HG02759 (cell line): ENCODE results near the gene EPB41L4B.
"Not testable (repeated sequence)": the region's sequence is repeated elsewhere in the genome, so short reads cannot be mapped to it uniquely, and the experiment has no call there.

Source experiments
- ATAC-seq: cut with Tn5 transposase; IDR thresholded peaks from one replicate; pipeline ENCODE4 v1.9.1; 2021; ENCODE audit warnings: mild to moderate bottlenecking, moderate library complexity; ENCODE audit not compliant: unreplicated experiment

EPB41L4B gene

GRCh38 chr9:109301012-109301411 is 19.8 kb downstream of the EPB41L4B start:
- no peak for ATAC-seq

- no peak for ATAC-seq
Observed at GRCh38 chr9:109299891-109300290, 21.0 kb downstream of the EPB41L4B start.

- ATAC-seq = no peak
Observed at GRCh38 chr9:109297899-109298298, 23.0 kb downstream of the EPB41L4B start.

GRCh38 chr9:109295221-109296130 is 25.4 kb downstream of the EPB41L4B start:
- ATAC-seq = no peak

GRCh38 chr9:109290385-109290784 is 30.5 kb downstream of the EPB41L4B start:
- ATAC-seq = no peak

GRCh38 chr9:109289931-109290330 is 30.9 kb downstream of the EPB41L4B start:
- ATAC-seq = no peak

DNA sequence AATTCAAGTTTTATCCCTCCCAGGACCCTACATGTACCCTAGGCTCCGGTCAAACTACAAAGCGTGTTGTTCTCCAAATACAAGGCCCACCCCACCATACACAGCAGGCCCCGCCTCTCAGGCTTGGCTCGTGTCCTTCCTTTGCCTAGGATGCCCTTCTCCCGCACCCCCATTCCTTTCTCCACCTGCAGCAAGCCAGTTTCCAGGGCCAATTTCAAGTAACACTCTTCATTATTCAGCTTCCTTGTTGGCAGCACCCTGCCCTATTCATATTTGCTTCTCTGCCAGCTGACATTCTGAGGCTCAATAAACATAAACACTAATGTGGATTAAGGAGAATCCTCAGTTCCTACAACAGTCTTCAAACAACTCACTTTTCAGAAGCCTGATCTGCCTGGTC is 31.7 kb downstream of the EPB41L4B start:
- no peak for ATAC-seq

GRCh38 chr9:109286981-109287380 is 33.9 kb downstream of the EPB41L4B start:
- ATAC-seq = no peak

GRCh38 chr9:109286571-109286977 is 34.3 kb downstream of the EPB41L4B start:
- no peak for ATAC-seq

GRCh38 chr9:109283672-109284071 is 37.2 kb downstream of the EPB41L4B start:
- ATAC-seq = not testable (repeated sequence)

DNA sequence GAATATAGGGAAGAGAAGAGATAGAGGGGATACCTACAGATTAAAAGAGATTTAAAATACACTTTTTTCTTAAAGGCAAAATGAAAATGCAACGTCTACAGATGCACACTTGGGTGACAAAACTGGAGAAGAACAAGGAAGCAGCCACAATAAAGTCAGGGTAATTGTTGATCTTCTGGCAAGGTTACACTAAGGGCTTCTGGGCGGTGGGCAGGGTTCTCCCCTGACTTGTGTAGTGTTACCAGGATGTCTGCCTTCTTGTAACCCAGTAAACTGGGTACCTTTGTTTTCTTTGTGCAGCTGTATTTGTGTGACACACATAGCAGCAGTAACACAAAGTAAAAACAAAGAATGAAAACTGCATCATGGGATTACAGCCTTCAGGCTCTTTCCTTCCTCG is 37.8 kb downstream of the EPB41L4B start:
- no peak for ATAC-seq

DNA sequence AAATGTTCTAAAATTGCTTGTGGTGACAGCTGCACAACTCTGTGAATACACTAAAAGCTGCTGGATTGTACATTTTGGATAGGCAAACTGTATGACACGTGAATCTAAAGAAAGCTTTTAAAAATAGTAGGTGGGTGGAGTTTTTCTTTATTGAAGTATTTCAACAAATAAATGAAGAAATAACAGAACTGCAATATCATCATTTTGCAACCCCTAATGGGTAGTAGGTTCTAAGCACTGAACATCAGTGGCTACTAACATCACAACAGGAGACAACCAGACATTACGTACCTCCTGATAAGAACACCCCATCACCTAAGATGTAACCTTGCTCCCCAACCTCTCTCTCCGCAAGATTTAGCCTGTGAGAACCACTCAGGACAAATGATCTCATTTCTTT is 38.6 kb downstream of the EPB41L4B start:
- ATAC-seq = no peak

DNA sequence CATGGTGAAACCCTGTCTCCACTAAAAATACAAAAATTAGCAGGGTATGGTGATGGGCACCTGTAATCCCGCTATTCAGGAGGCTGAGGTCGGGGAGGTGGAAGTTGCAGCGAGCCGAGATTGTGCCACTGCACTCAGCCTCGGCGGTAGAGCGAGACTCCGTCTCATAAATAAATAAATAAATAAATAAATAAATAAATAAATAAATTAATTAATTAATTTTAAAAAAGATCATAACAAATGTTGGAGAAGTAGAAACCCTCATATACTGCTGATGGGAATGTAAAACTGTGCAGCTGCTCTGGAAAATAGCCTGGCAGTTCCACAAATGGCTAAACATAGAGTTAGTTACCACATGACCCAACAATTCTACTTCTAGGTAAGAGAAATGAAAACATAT is 39.3 kb downstream of the EPB41L4B start:
- ATAC-seq = no peak

- ATAC-seq = no peak
Observed at GRCh38 chr9:109278848-109279247, 42.0 kb downstream of the EPB41L4B start.

- ATAC-seq = no peak
Observed at GRCh38 chr9:109278216-109278615, 42.6 kb downstream of the EPB41L4B start.

GRCh38 chr9:109277451-109277850 is 43.4 kb downstream of the EPB41L4B start:
- ATAC-seq = no peak

DNA sequence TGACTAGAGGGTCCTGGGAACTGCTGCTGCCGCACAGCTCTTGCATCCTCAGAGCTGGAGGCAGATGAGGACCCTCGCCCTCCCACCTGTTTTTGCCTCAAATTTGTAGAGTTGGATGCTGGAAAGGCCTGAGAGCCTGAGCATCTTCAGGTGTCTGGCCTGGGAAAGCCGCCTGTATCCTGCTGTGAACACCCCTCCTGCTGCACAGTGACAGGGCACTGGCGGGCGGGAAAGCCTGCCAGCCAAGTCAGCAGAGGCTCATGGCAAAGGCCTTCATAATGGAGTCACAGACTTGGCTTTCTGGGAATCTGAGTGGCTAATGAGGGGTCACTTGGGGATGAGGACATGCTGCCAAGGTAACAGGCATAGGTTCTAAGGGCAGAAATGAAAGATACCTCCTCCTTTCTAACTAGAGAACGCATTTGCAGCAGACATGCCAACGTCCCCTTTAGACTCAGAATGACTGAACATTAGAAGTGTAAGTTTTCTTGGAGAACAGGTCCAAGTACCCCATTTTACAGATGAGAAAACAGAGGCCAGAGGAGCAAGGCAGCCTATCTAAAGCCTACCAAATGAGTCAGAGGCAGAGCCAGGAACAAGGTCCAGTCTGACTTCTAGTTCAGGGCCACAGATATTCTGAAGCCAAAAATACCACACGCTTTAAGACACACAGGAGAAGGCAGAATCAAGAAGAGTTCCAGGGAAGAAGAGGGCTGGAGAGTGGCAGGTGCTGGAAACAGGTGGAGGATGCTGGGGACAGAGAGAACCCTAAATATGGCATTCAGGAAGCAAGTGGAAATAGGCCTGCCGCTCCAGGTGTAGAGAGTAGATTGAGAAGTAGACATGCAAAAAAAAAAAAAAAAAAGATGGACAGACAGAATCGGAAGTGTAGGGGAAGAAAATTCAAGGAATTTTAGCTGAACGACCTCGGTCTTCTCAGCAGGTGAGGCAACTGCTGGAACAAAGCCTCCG is 44.1 kb downstream of the EPB41L4B start:
- no peak for ATAC-seq

GRCh38 chr9:109274884-109275730 is 45.8 kb downstream of the EPB41L4B start:
- no peak for ATAC-seq

DNA sequence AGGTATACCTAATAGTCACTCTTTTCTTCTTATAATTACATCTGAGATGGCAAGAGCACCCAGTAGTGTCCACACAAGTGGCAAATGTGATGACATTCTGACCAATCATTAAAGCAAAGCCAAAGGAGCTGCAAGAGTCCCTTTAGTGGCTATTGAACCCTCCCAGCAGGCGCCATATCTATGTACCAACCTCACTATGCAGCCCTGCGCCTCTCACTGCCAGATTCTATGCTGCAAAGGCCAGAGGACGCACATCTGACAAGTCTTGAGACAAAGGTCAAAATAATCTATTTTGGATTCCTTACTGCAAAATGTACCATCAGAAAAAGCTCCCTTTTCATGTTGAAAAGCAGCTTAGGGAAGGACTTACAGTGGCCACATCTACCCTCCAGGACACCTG is 47.0 kb downstream of the EPB41L4B start:
- no peak for ATAC-seq

DNA sequence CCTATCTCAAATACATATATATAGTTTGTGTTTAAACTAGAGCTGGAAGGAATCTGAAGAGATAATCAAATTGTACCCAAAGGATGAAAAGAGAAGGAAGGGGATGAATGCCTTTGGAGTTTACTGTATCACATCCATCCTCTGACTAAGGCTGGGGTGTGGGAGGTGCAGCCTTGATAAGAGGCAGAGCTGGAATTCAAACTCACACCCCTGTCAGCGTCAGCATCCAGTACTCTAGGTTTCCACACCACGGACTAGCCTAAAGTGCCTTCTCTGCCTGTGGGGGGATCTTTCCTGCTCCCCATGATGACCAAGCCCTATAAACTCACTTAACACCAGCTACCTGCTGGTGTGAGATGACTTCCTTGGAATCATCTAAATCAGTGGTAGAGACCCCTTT is 48.1 kb downstream of the EPB41L4B start:
- ATAC-seq = no peak

DNA sequence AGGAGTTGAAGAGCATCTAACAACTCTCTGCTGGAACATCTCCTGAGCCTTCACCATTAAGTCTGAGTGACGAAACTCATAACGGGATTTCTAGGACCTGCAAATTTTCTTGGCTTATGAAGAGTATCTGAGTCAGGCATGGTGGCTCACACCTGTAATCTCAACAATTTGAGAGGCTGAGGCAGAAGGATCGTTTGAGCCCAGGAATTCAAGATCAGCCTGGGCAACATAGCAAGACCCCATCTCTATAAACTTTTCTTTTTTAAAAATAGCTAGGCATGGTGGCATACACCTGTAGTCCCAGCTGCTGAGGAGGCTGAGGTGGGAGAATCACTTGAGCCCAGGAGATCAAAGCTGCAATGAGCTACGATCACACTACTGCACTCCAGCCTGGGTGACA is 48.8 kb downstream of the EPB41L4B start:
- ATAC-seq = no peak
